GM12891 (cell line): ENCODE measurements around the gene SMIM43.

Experiments
- POLR2A ChIP-seq: IDR thresholded peaks from 2 replicates; pipeline ENCODE4 v1.6.1; 2011; ENCODE audit warnings: low read depth, low read length, control low read depth
- POLR2AphosphoS5 ChIP-seq: IDR thresholded peaks from 2 replicates; pipeline ENCODE4 v1.6.1; 2011; ENCODE audit warnings: low read depth, low read length, control low read depth
- SPI1 ChIP-seq: IDR thresholded peaks from 2 replicates; pipeline ENCODE4 v1.6.1; 2011; ENCODE audit warnings: low read depth, low read length, control low read depth
- TAF1 ChIP-seq: IDR thresholded peaks from 2 replicates; pipeline ENCODE4 v1.6.1; 2011; ENCODE audit warnings: low read depth, low read length, control low read depth

DNA sequence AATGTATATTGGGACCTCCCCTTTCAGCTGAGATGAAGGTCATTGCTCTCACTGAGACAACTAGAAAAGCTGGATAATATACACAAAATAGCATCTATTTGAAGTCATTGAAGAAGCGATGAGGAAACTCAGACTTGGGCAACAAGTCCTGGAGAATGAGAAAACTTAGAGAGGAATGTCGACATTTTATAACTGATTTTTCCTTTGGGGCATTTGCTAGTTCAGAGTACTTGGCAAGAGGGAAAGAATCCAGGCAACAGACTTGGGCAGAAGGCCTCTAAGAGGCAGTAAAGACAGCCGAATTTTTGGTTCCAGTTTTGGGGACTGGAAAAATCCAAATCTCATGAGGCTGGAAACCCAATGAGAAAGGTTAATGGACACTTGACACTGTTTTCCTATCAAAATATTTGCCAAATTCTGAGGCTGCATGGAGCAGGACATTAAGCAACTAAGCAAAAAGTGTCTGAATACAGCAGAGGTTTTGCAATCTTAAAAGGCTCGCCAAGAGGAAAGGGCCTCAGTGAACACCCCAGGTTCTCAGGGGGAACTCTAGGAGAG lies 47.2 kb downstream of the SMIM43 start:
- TF ChIP-seq POLR2A: no peak
- TF ChIP-seq POLR2AphosphoS5: no peak
- no peak for TF ChIP-seq TAF1
- no peak for TF ChIP-seq SPI1
